HG03342 (cell line): ENCODE data around the gene PPP1R9B.

Experiments used
- ATAC-seq: cut with Tn5 transposase; IDR thresholded peaks from one replicate; pipeline ENCODE4 v1.9.1; 2021; ENCODE audit warnings: mild to moderate bottlenecking, moderate library complexity; ENCODE audit not compliant: unreplicated experiment

Gene PPP1R9B, protein sequence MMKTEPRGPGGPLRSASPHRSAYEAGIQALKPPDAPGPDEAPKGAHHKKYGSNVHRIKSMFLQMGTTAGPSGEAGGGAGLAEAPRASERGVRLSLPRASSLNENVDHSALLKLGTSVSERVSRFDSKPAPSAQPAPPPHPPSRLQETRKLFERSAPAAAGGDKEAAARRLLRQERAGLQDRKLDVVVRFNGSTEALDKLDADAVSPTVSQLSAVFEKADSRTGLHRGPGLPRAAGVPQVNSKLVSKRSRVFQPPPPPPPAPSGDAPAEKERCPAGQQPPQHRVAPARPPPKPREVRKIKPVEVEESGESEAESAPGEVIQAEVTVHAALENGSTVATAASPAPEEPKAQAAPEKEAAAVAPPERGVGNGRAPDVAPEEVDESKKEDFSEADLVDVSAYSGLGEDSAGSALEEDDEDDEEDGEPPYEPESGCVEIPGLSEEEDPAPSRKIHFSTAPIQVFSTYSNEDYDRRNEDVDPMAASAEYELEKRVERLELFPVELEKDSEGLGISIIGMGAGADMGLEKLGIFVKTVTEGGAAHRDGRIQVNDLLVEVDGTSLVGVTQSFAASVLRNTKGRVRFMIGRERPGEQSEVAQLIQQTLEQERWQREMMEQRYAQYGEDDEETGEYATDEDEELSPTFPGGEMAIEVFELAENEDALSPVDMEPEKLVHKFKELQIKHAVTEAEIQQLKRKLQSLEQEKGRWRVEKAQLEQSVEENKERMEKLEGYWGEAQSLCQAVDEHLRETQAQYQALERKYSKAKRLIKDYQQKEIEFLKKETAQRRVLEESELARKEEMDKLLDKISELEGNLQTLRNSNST

DNA sequence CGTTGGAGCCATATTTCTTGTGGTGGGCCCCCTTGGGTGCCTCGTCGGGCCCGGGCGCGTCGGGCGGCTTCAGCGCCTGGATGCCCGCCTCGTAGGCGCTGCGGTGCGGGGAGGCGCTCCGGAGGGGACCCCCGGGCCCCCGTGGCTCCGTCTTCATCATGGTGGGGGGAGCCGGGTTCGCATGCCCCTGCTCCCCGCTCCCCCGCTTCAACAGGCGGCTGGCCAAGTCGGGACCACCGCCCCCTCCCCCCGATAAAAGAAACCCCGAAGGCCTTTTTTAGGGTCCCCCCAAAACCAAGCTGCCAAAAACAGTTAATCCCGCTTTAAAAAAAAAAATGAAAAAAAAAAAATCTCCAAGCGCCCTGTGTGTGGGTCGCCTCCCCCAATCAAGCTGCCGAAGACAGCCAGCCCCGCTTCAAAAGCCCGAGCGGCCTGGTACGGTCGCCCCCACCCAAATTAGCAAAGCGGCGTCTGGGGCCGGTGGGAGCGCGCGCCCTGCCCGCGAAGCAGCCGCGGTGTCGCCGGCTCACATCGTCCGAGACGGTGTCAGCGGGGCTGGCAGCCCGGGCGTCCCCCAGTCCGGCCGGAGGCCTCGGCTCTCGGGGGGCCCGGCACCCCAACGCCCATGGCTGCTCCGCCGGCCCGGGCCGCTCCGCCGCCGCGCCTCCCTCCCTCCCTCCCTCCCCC, at the start of gene PPP1R9B:
Gene PPP1R9B, minus strand, starts transcription at position 324 of the 687 bp plus-strand sequence. Its CDS starts 164 bp downstream, at position 160.
- no peak for ATAC-seq

DNA sequence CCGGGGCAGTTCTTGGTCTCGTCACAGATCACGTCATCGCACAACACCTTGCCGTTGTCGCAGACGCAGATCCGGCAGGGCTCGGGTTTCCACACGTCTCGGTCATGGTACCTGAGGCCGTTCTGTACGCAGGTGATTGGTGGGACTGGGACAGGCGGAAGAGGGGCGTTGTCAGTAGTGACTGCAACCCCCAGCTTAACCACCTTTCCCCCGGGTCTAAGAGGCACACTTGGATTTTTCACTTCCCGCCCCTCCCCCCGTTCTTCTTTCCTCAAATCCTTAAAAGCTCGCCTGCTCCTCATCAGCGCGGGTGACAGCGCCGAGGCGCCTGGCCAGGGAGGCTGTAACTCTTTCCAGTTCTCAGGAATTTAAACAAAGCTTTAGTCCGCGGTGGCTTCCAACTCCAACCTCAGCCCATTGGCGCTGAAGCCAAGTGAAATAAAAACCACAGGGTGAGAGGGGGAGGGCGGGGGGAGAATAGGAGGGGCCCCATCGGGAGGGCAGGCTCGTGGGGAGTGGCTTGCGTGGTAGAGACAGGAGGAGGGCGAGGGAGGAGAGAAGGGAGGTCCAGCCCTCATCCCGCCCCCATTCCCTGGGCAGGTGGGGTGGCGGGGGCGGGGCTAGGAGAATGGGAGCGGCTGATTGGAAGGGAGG, 49.5 kb upstream of the PPP1R9B start:
- no peak for ATAC-seq

DNA sequence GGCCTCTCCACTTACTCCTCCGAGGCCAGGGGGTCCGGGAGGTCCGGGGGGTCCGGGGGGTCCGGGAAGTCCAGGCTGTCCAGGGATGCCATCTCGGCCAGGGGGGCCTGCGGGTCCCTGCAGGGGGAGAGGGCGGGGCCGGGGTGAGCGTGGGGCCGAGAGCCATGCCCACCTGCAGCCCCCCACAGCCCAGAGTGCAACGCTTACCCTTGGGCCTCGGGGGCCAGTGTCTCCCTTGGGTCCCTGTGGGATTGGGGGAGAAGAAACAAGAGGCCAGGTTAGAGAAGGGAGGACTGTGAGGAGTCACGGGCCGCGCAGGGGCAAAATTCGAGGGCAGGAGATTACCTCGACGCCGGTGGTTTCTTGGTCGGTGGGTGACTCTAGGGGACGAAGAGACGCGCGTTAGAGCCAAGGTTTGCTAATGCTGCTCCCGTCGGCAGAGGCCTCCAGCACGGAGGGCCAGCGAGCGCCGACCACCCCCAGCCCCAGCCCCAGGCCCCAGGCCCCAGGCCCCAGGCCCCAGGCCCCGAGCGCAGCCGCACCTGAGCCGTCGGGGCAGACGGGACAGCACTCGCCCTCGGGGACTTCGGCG, 48.8 kb upstream of the PPP1R9B start:
- no peak for ATAC-seq

DNA sequence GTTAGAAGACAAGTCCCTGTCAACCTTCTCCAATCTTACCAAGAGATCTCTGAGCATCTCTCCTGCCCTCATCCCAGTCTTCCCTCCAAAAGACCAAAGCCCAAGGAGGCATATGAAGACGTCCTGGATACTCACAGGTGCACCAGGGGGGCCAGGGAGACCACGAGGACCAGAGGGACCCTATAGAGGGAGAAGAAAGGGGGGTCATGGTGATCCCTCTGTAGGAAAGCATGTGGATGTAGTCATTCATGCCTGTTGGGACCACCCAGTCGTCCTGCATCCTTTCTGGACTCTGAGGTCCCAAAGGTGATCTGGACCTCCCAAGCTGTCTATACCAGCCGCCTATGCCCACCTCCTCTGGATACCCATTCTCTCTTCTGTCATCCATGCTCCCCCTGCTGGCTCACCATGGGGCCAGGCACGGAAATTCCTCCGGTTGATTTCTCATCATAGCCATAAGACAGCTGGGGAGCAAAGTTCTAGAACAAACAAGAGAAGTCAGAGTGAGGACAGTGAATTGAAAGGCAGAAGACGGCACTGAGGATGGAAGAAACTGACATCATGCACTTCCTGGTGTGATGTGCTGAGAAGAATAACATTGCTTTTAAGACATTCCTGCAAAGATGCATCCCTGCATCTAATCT, 47.7 kb upstream of the PPP1R9B start:
- no peak for ATAC-seq

DNA sequence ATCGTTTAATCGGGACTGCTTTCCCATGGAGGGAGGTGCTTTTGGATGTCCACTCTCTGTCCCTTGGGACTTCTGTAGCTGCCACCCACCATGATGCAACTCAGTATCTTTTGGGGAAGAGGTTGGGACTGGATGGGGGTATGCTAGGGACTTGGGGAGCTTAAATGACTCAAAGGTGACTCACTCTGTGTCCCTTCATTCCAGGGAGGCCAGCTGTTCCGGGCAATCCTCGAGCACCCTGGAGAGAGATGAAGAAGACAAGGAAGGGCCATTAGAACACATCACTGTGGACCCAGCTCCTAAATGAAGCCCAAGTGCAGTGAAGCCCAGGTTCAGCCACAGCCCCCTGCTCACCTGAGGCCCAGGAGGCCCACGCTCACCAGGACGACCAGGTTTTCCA, 46.3 kb upstream of the PPP1R9B start:
- no peak for ATAC-seq

DNA sequence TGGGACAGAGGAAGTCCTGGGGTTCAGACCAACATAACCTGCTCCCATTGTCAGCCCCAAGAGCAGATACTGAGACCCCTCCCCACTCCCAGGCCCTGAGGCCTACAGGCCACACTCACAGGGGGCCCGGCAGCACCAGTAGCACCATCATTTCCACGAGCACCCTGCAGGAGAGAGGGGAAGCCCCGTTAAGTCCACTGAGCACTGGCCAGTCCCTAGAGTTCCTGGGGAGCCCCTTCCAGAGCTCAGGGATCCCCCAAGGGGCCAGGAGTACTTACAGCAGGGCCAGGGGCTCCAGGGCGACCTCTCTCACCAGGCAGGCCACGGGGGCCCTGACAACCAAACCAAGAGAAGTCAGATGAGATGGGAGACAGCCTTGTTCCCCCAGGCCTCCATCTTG, 45.6 kb upstream of the PPP1R9B start:
- no peak for ATAC-seq

DNA sequence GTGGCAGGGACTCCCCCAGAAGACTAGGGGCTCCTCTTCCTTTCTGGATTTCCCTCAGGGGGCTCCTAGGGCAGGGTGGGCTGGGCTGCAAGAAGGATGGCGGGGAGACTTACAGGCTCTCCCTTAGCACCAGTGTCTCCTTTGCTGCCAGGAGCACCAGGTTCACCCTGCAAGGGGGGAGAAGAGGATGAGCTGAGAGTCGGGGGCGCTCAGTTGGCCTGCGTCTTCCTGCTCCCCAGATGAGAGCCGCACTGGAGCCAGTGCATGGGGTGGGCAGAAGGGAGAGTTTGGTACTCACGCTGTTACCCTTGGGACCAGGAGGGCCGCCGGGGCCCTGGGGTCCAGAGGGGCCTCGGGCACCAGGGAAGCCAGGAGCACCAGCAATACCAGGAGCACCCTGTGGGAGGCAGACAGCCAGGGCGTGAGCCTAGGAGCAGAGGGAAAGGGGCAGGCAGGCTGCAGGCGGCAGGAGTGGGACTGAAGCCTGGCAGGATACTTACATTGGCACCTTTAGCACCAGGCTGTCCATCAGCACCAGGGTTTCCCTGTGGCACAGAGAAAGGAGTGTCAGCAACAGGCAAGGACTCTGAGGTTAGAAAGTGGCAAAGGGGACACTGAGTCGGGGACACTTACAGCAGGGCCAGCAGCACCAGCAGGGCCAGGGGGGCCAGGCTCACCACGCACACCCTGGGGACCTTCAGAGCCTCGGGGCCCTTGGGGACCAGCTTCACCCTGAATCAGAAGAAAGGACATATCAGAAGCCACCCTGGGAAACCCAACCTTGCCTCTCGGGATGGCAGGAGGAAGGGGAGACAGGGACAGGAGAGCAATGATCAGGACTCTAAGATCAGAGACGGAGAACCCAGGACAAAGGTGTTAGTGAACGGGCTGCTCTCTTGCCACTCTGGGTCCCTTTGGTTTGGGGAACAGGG, 44.7 kb upstream of the PPP1R9B start:
- no peak for ATAC-seq

DNA sequence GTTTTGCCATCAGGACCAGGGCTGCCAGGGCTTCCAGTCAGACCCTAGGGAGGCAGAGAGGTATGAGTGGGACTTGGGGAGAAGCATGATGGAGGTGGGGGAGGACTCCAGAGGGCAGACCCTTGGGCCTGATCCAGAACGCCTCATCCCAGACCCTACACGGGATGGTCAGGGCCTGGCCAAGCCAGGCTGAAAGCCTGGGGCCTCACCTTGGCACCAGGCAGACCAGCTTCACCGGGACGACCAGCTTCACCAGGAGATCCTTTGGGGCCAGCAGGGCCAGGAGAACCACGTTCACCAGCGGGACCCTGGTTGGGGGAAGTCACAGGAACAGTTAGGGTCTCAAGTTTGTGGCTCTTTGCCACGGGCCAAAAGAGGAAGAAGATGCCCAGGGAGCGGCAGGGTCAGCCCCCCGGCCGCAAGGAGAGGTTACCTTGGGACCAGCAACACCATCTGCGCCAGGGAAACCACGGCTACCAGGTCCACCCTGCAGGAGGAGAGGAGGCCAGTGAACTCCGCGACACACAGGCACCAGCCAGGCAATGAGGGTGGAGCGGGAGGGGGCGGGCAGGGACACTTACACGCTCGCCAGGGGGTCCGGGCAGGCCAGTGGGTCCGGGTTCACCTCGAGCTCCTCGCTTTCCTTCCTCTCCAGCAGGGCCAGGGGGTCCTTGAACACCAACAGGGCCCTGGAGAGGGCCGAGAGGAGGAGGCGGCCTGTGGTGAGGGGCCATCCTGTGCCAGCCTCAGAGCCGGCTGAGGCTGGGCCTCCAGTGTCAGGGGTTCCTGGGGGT, 43.9 kb upstream of the PPP1R9B start:
- no peak for ATAC-seq

DNA sequence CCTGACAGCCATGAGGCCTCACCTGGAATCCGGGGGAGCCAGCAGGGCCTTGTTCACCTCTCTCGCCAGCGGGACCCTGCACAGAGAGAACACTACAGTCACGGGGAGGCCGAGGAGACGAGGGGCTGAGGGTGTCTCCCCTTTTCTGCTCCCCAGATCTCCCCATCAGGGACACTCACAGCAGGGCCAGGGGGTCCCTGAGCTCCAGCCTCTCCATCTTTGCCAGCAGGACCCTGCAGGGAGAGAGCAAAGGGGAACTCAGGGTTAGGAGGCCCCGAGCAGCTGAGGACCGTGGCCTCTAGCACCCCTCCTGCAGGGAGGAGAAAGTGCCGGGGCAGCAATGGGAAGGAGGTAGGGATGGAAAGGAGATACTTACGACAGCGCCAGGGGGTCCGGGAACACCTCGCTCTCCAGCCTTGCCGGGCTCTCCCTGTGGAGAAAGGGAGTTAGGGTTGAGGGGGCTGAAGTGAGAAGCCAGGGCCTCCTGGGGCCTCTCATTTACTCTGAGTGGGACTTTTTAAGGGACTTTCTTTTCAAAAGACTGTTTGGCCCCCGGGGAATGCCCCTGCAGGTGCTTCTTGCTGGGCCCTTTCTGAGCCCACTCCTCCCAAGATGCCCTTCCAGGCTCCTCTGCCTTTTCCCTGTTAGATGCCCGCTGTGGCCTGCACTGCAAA, 42.3 kb upstream of the PPP1R9B start:
- no peak for ATAC-seq

DNA sequence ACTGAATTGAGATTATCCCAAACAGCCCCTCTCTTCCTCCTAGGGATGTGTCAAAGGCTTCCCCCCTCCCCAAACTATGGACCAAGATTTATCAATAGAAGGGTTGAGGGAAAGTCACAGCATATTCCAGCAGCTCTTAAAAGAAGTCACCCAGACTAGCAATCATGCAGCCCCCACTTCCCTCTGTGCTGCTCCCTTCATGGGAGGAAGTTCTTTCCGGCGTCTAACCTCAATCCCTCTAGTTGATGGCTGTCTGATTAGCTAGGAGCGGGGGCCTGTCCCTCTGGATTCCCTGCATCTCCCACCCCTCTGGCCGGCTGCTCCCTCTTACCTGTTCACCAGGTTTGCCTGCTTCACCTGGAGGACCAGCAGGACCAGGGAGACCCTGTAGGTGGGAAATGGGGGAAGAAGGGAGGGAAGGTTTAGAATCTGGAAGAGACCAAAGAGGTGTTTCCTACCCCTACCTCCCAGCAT, 41.7 kb upstream of the PPP1R9B start:
- ATAC-seq, result no peak

DNA sequence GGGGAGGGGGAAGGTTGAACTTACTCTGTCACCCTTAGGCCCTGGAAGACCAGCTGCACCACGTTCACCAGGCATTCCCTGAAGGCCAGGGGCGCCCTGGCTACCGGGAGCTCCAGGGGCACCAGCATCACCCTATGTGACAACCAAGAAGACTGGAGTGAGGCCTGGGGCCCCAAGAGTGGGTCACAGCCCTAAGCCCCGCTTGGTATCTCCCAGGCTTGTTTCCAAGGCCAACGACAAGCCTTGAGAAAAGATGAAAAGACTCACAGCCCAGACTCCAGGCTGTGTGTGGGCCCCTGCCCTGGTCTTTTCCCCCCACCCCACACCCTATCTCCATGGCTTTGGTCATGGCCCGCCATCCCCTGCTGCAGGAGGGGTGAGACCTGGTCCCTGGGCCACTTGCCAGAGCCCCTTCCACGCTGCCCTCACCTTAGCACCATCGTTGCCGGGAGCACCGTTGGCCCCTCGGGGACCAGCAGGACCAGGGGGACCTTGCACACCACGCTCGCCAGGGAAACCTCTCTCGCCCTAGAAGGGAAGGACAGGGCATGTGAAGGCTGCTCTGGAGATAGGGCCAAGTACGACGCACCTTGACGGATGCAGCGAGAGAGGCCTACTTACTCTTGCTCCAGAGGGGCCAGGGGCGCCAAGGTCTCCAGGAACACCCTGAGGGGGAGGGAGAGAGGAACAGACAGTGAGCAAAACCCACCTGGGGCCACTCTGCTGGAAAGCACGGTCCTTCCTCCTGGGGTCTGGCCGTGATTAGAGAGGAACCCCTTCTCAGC, 41.1 kb upstream of the PPP1R9B start:
- no peak for ATAC-seq

DNA sequence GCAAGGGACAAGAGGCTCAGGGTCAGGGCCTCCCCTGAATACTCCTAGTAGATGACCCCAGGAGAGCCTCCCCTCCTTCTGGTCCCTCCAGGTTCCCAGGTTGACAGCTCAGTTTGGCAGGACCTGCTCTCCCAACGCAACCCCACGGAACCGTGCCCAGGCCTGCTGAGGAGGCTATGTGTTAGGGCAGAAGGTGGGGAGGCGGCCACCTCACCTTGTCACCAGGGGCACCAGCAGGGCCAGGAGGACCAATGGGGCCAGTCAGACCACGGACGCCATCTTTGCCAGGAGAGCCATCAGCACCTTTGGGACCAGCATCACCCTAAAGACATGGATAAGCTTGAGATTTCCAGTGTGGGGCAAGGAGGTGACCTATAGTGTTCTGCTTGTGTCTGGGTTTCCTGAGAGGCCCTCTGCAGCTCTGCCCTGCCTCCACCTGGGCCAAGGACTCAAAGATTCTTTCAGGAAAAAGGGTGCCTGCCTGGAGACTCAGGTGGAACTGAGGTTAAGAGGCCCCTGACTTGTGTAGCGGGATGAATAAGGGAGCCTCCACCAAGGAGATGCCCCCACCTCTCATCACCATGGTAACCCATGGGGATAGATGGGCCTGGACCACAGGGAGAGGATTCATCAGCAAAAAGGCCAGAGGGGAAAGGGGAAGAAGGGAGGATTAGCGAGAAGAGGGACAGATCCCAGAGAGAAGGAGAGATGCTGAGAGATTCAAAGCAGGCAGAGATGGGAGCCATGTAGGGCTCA, 40.3 kb upstream of the PPP1R9B start:
- ATAC-seq, result no peak

DNA sequence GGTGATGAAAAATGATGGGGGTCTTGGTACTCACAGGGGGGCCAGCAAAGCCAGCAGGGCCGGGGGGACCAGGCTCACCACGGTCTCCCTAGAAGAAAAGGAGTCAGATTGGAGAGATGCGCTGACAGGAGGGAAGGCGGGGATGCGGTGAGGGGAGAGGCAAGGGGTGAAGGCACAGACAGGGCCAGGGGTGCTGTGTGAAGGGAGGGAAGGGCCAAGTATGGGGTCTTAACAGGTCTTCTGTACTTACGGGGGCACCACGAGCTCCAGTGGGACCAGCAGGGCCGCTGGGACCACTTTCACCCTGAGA, 39.8 kb upstream of the PPP1R9B start:
- no peak for ATAC-seq

DNA sequence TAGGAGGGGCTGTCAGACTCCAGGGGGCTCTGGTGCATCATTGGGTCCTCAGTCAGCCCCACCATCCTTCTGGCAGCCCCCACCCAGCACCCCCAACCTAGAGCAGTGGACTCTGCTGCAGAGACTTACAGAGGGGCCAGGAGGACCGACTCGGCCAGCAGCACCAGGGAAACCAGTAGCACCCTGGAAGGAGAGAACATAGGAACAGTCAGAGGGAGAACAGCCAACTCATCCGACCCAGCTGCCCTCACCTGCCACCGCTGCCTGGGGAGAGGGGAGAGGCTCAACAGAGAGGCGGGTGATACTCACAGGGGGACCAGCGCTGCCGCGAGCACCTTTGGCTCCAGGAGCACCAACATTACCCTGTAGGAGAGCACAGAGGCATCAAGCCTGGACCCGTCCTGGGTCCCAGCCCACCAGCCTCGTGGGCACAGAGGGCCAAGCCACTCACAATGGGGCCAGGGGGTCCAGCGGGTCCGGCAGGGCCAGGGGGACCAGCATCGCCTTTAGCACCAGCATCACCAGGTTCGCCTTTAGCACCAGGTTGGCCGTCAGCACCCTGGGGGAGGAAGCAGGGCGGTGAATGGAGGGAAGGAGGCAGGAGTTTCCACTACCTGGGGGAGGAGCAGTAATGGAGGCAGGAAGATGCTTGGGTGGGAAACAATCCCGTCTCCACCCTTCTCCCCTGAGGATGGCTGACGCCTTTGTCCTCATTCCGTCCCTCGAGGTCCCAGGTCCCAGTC, 39.2 kb upstream of the PPP1R9B start:
- ATAC-seq, result no peak

DNA sequence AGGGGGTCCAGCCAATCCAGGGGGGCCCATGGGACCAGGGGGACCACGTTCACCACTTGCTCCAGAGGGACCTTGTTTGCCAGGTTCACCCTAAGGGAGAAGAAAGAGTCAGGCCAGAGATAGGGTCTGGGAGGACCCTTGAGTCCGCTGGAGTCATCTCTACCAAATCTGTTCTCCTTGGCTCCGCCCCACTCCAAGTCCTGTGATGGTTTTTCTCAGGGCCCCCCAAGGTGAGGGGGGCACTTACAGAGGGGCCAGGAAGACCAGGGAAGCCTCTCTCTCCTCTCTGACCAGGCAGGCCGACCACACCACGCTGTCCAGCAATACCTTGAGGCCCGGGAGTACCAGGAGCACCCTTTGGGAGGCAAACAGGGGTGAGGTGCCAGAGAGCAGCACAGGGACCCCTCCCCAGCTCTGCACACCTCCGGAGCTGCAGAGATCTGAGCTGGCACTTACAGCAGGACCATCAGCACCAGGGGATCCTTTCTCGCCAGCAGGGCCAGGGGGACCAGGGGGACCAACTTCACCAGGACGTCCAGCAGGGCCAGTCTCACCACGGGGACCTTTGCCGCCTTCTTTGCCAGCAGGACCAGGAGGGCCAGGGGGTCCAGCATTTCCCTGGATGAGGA, 38.6 kb upstream of the PPP1R9B start:
- no peak for ATAC-seq
